AG09309 (cell line): ENCODE results near the gene CDH16.

Source experiments
- DNase-seq: peaks from one replicate; pipeline ENCODE4 v3.0.0-alpha.2; 2010; ENCODE audit warnings: low read depth
- H3K4me3 ChIP-seq: 2 replicates; pipeline ENCODE4 v1.5.1; 2011; ENCODE audit warnings: mild to moderate bottlenecking, low read depth, low read length, moderate library complexity; ENCODE audit not compliant: control insufficient read depth
- TF ChIP-seq, protein P1 (sequence below): IDR thresholded peaks from 2 replicates; pipeline ENCODE4 v1.5.1; 2011; ENCODE audit warnings: mild to moderate bottlenecking, low read depth, low read length, inconsistent platforms; ENCODE audit not compliant: insufficient read depth, control insufficient read depth; ENCODE audit errors: missing control alignments

CDH16 gene

DNA sequence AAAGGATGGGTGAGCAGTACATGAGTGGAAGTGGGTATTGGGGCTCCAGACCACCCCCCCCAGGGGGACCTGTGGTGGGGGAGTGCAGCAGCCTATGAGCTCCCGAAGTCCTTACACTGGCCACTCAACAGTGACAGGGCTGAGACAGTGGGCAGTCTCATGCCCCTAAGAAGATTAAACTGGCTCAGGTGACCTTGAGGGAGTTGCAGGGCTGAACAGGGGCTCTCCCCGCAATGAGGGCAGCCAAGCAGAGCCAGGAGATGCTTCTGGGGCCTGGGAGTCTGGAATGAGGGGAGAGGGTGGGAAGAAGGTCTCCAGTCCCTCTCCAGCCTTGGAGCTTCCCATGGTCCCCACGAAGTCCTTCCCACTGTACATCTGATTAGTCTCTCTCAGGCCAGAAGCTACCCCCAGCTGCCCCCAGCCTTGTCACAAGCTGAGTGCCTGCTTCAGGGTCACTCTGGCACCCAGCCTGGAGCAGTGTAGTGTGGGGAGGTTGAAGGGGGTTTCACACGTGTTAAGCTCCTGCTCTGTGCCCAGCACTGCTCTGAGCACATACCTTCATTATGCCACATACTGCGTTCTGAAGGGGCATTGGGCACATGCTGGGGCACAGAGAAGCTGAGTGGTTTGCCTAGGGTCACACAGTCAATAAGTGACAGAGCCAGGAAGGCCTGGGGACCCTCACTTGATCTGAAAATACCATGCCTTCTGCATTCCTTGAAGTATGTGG is 1.0 kb upstream of the CDH16 start:
- H3K4me3 ChIP-seq = no peak overlapping the region
- TF ChIP-seq, protein P1, sequence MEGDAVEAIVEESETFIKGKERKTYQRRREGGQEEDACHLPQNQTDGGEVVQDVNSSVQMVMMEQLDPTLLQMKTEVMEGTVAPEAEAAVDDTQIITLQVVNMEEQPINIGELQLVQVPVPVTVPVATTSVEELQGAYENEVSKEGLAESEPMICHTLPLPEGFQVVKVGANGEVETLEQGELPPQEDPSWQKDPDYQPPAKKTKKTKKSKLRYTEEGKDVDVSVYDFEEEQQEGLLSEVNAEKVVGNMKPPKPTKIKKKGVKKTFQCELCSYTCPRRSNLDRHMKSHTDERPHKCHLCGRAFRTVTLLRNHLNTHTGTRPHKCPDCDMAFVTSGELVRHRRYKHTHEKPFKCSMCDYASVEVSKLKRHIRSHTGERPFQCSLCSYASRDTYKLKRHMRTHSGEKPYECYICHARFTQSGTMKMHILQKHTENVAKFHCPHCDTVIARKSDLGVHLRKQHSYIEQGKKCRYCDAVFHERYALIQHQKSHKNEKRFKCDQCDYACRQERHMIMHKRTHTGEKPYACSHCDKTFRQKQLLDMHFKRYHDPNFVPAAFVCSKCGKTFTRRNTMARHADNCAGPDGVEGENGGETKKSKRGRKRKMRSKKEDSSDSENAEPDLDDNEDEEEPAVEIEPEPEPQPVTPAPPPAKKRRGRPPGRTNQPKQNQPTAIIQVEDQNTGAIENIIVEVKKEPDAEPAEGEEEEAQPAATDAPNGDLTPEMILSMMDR = no peak

DNA sequence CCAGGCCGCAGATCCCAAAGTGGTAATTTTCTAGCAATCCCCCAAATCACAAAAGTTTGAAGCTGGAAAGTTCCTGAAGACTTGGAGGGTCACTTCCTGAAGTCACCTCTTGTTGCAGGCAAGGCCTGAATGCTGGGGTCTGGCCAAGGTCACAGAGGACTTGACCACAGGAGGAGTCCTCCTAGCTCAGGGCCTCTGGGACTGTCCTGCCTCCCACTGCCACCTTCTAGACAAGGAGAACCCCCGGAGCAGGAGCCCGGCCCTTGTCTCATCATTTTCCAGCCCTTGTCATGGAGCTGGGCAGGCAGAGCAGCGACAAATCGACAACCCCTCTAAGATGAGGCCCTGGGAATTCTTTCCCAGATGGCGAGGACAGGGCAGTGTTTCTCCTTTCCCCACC is 330 bp downstream of the CDH16 start:
- no peak overlapping the region for H3K4me3 ChIP-seq
- no peak for DNase-seq
- TF ChIP-seq, protein P1 = no peak

More for the DNA sequence above, 1.0 kb upstream of the CDH16 start:
- no peak for DNase-seq

DNA sequence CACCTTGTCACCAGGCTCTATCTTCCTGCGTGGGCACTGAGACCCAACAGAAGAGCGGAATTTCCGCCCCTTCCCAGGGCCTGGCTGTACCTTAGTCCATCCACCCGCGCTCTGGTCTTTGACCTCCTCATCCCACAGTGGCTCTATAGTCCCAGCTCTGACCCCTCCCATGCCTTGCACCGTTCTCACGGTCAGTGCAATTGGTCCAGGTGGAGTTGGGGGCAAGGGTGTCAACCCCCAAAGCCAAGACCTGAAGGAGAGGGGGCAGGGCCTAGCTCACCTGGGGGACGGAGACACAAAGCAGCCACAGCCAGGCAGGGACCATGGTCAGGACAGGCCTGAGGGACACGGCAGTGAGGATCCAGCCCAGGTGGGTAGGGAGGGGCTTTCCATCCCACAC is 944 bp downstream of the CDH16 start:
- no peak overlapping the region for H3K4me3 ChIP-seq
- DNase-seq = no peak
- TF ChIP-seq, protein P1 = no peak

- H3K4me3 ChIP-seq = no peak overlapping the region
- TF ChIP-seq, protein P1 = no peak
- DNase-seq = no peak
Observed at GRCh38 chr16:66916518-66916917, 2.2 kb downstream of the CDH16 start.

- TF ChIP-seq, protein P1 = no peak
- no peak for DNase-seq
- H3K4me3 ChIP-seq = no peak overlapping the region
Observed at GRCh38 chr16:66915041-66915440, 3.6 kb downstream of the CDH16 start.

DNA sequence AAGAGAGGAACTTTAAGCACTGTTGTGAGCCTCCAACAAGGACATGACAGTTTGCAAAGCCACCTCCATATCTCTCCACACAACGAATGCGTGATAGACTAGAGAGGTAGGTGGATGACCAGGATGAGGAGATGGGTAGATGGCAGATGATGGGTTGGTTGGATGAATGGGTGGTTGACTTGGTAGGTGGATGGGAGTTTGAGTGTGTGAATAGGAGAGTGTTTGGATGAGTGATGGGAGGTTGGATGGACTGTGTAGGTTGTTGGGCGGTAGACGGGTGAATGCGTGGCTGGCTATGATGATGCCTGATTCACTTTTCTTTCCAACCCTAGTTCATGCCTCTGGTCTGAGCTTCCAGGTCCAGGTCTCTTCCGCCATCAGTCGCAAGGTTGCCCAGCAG is 4.1 kb downstream of the CDH16 start:
- no peak for DNase-seq
- H3K4me3 ChIP-seq = no peak overlapping the region
- TF ChIP-seq, protein P1 = no peak
